Measurements from ENCODE around the gene DCHS2.

Gene DCHS2

DNA sequence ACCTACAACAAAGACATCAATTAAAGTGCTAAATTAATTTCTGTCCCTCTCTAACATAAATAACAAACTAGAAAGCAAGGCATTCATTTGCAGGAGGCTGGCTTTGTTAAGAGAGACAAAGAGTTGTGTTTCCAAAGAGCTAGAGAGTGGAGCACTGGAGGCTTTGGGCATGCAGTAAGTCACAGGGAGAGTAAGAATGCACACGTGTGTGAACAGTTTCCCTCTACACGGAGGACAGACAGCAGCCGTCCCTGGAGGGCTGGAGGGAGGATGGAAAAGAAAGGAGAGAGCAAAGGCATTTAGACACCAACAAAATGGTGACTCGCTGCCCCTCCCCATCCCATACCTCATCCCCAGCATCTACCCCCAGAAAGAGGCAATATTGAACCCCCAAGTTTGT, 20.4 kb upstream of the DCHS2 start:
- no peak overlapping the region for H3K4me3 ChIP-seq (ENCODE audit: low read depth, low read length)
- H3K79me2 ChIP-seq (ENCODE audit: control insufficient read depth, insufficient read depth, low read length, unreplicated experiment) = no peaks in the 10 kb centered on the region
- no peaks in the 10 kb centered on the region for H3K4me1 ChIP-seq (ENCODE audit: control insufficient read depth, insufficient read depth, low read length, unreplicated experiment)
- H2AFZ ChIP-seq (ENCODE audit: low read length, unreplicated experiment) = no peak overlapping the region
- H3K27ac ChIP-seq (ENCODE audit: low read depth, low read length) = no peak overlapping the region
- H3K27me3 ChIP-seq (ENCODE audit: insufficient read depth, low read length) = peaks cover 88% of the 10 kb centered on the region
- no peaks in the 10 kb centered on the region for H3K36me3 ChIP-seq (ENCODE audit: insufficient read depth, low read length)

- no peaks in the 10 kb centered on the region for H3K36me3 ChIP-seq (ENCODE audit: insufficient read depth, low read length)
- no peak overlapping the region for H3K27ac ChIP-seq (ENCODE audit: low read depth, low read length)
- H3K27me3 ChIP-seq (ENCODE audit: insufficient read depth, low read length) = peaks cover 87% of the 10 kb centered on the region
- no peaks in the 10 kb centered on the region for H3K79me2 ChIP-seq (ENCODE audit: control insufficient read depth, insufficient read depth, low read length, unreplicated experiment)
- H2AFZ ChIP-seq (ENCODE audit: low read length, unreplicated experiment) = no peak overlapping the region
- no peak overlapping the region for H3K4me3 ChIP-seq (ENCODE audit: low read depth, low read length)
- no peaks in the 10 kb centered on the region for H3K4me1 ChIP-seq (ENCODE audit: control insufficient read depth, insufficient read depth, low read length, unreplicated experiment)
These were observed 19.9 kb upstream of the DCHS2 start for GRCh38 chr4:154511548-154511947.

DNA sequence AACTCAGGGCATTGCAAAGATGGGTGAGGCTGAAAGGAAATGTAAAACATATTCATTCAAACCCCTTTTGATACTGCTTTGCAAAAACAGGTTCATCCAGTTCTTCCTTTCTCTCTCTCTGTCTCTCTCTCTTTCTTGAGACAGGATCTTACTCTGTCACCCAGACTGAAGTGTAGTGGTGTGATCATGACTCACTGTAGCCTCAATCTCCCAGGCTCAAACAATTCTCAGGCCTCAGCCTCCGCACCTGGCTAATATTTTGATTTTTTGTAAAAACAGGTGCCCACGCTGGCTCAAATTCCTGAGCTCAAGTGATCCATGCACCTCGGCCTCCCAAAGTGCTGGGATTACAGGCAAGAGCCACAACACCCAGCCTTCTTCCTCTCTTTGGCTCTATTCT, 15.6 kb upstream of the DCHS2 start:
- Histone ChIP-seq H2AFZ (ENCODE audit: low read length, unreplicated experiment) (no peak overlapping the region), H3K27ac (ENCODE audit: low read depth, low read length) (no peak overlapping the region), H3K79me2 (ENCODE audit: control insufficient read depth, insufficient read depth, low read length, unreplicated experiment) (no peaks in the 10 kb centered on the region), H3K27me3 (ENCODE audit: insufficient read depth, low read length) (peaks cover 65% of the 10 kb centered on the region), H3K36me3 (ENCODE audit: insufficient read depth, low read length) (no peaks in the 10 kb centered on the region), H3K4me3 (ENCODE audit: low read depth, low read length) (no peak overlapping the region), H3K4me1 (ENCODE audit: control insufficient read depth, insufficient read depth, low read length, unreplicated experiment) (no peaks in the 10 kb centered on the region)

DNA sequence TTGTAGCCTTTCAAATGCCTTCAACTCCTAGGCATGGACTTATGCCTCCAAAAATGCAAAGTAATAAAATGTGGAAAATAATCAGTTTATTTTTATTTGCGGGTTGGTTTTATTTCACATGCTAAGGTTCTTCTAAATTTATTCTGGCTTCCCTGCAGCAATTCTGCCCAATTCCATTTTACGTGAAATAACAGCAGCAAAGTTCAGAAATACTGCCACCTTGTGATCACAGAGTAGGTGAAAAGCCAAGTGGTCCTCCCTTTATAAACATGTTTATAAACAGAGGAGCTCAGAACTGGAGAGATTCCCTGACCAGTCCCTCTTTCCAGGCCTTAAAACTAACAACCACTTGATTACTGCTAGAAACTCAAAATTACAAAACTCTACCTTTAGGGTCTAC, 14.7 kb upstream of the DCHS2 start:
- Histone ChIP-seq H2AFZ (ENCODE audit: low read length, unreplicated experiment) (no peak overlapping the region), H3K79me2 (ENCODE audit: control insufficient read depth, insufficient read depth, low read length, unreplicated experiment) (no peaks in the 10 kb centered on the region), H3K27ac (ENCODE audit: low read depth, low read length) (no peak overlapping the region), H3K27me3 (ENCODE audit: insufficient read depth, low read length) (peaks cover 66% of the 10 kb centered on the region), H3K4me1 (ENCODE audit: control insufficient read depth, insufficient read depth, low read length, unreplicated experiment) (no peaks in the 10 kb centered on the region), H3K4me3 (ENCODE audit: low read depth, low read length) (no peak overlapping the region), H3K36me3 (ENCODE audit: insufficient read depth, low read length) (no peaks in the 10 kb centered on the region)

GRCh38 chr4:154503598-154503997, 12.0 kb upstream of the DCHS2 start:
- Histone ChIP-seq H3K79me2 (ENCODE audit: control insufficient read depth, insufficient read depth, low read length, unreplicated experiment) (no peaks in the 10 kb centered on the region), H3K4me1 (ENCODE audit: control insufficient read depth, insufficient read depth, low read length, unreplicated experiment) (no peaks in the 10 kb centered on the region), H3K4me3 (ENCODE audit: low read depth, low read length) (no peak overlapping the region), H3K27me3 (ENCODE audit: insufficient read depth, low read length) (peaks cover 69% of the 10 kb centered on the region), H3K36me3 (ENCODE audit: insufficient read depth, low read length) (no peaks in the 10 kb centered on the region), H2AFZ (ENCODE audit: low read length, unreplicated experiment) (no peak overlapping the region), H3K27ac (ENCODE audit: low read depth, low read length) (no peak overlapping the region)

DNA sequence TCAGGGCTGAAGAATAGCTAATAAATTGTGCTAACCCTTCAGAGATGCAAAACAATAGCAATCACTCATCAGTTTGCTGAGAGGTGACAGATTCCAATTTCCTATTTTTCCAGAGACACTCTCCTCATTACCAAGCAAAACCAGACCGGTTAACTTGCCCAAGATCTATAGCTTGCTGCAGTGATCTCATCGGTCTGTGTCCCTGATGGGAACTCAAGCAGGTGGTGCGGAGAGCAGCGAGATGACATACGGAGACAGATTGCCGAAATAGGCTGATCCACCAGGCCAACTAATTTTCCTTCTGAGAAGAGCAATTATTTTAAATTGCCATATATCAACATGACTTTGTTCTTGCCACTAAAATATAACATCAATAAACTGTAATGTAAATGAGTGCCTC, 10.5 kb upstream of the DCHS2 start:
- no peaks in the 10 kb centered on the region for H3K4me1 ChIP-seq (ENCODE audit: control insufficient read depth, insufficient read depth, low read length, unreplicated experiment)
- no peaks in the 10 kb centered on the region for H3K36me3 ChIP-seq (ENCODE audit: insufficient read depth, low read length)
- no peak overlapping the region for H2AFZ ChIP-seq (ENCODE audit: low read length, unreplicated experiment)
- H3K27ac ChIP-seq (ENCODE audit: low read depth, low read length) = no peak overlapping the region
- no peak overlapping the region for H3K4me3 ChIP-seq (ENCODE audit: low read depth, low read length)
- peaks cover 71% of the 10 kb centered on the region for H3K27me3 ChIP-seq (ENCODE audit: insufficient read depth, low read length)
- no peaks in the 10 kb centered on the region for H3K79me2 ChIP-seq (ENCODE audit: control insufficient read depth, insufficient read depth, low read length, unreplicated experiment)

DNA sequence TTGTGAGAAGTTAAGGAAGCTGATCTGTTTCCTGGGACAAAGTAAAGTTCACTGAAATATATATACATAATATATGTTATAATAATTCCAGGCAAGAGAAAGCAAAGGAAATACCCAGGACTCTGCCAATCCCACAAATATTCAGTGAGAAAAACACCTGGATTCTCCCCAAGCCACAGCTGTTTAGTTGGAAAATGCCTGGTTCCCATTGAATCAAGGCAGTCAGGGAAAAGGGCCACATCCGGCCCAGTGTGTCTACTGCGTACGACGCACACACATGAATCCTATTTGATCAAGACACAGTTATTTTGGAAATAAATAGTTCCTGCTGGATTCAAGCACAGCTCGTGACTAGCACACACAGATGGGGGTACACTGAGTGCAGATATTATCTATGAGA, 6.3 kb upstream of the DCHS2 start:
- Histone ChIP-seq H3K36me3 (ENCODE audit: insufficient read depth, low read length) (no peaks in the 10 kb centered on the region), H3K4me3 (ENCODE audit: low read depth, low read length) (no peak overlapping the region), H3K27ac (ENCODE audit: low read depth, low read length) (no peak overlapping the region), H3K4me1 (ENCODE audit: control insufficient read depth, insufficient read depth, low read length, unreplicated experiment) (no peaks in the 10 kb centered on the region), H3K27me3 (ENCODE audit: insufficient read depth, low read length) (peaks cover 93% of the 10 kb centered on the region), H3K79me2 (ENCODE audit: control insufficient read depth, insufficient read depth, low read length, unreplicated experiment) (no peaks in the 10 kb centered on the region), H2AFZ (ENCODE audit: low read length, unreplicated experiment) (no peak overlapping the region)

- Histone ChIP-seq H3K79me2 (ENCODE audit: control insufficient read depth, insufficient read depth, low read length, unreplicated experiment) (no peaks in the 10 kb centered on the region), H3K4me3 (ENCODE audit: low read depth, low read length) (no peak overlapping the region), H3K4me1 (ENCODE audit: control insufficient read depth, insufficient read depth, low read length, unreplicated experiment) (peaks cover 4% of the 10 kb centered on the region), H3K27me3 (ENCODE audit: insufficient read depth, low read length) (peaks cover 95% of the 10 kb centered on the region), H2AFZ (ENCODE audit: low read length, unreplicated experiment) (no peak overlapping the region), H3K36me3 (ENCODE audit: insufficient read depth, low read length) (no peaks in the 10 kb centered on the region), H3K27ac (ENCODE audit: low read depth, low read length) (no peak overlapping the region)
These were observed 4.3 kb upstream of the DCHS2 start for GRCh38 chr4:154495867-154496266.

DNA sequence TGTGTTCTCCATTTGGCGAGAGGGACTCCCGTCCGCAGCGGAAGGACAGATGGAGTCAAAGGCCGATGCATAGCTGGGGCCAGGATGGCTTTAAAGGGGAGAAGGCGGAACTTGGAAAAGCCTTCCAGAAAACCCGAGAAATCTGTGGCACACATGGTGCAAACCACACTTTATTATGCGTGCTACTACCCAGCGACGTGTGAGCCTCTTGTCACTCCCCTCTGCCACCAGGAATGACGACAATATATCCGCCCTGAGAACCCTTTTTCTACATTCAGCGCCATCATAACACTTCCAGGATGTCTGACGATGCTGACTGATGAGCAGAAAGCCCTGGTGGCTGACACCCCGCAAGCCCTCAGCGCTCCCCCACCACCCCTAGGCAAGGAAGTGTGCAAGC, 689 bp upstream of the DCHS2 start:
- Histone ChIP-seq H3K4me3 (ENCODE audit: low read depth, low read length) (peak overlapping the region; percentile 63), H3K27me3 (ENCODE audit: insufficient read depth, low read length) (peaks cover 95% of the 10 kb centered on the region), H2AFZ (ENCODE audit: low read length, unreplicated experiment) (no peak overlapping the region), H3K36me3 (ENCODE audit: insufficient read depth, low read length) (no peaks in the 10 kb centered on the region), H3K4me1 (ENCODE audit: control insufficient read depth, insufficient read depth, low read length, unreplicated experiment) (peaks cover 4% of the 10 kb centered on the region), H3K79me2 (ENCODE audit: control insufficient read depth, insufficient read depth, low read length, unreplicated experiment) (no peaks in the 10 kb centered on the region), H3K27ac (ENCODE audit: low read depth, low read length) (no peak overlapping the region)

DNA sequence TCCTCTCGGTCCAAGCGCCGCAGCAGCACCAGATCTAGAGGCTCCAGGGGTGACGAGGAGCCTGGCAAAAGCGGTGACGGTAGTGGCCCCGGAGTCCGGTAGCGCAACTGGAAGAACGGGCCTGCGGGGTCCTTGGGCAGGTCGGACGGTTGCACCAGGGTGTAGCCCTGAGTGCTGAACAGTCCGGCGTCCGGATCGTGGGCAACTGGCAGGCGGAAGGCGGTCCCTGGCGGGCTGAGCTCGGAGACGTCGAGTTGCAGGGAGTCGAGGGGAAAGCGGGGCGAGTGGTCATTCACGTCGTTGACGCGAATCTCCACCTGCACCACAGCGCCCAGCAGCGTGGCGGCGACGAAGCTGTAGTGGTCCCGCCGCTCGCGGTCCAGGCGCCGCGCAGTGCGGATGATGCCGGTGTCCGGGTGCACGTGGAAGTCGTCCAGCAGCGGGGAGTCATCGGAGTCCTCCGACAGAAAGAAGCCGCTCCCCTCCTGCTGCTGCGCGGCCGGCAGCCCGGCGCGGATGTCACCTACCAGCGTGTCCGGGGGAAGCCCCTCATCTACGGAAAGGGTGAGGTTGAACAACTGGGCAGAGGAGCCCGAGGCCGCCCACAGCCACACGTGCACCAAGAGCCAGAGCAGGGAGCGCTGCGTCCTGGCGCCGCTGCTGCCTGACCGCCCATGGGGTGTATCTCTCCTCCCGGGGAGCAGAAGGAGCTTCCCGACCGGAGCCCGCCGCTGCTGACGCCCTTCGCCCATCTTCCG, 837 bp downstream of the DCHS2 start:
- H3K79me2 ChIP-seq (ENCODE audit: control insufficient read depth, insufficient read depth, low read length, unreplicated experiment) = no peaks in the 10 kb centered on the region
- H2AFZ ChIP-seq (ENCODE audit: low read length, unreplicated experiment) = no peak overlapping the region
- peaks cover 95% of the 10 kb centered on the region for H3K27me3 ChIP-seq (ENCODE audit: insufficient read depth, low read length)
- H3K27ac ChIP-seq (ENCODE audit: low read depth, low read length) = no peak overlapping the region
- no peaks in the 10 kb centered on the region for H3K36me3 ChIP-seq (ENCODE audit: insufficient read depth, low read length)
- peaks cover 4% of the 10 kb centered on the region for H3K4me1 ChIP-seq (ENCODE audit: control insufficient read depth, insufficient read depth, low read length, unreplicated experiment)
- peak overlapping the region; percentile 63 for H3K4me3 ChIP-seq (ENCODE audit: low read depth, low read length)

DNA sequence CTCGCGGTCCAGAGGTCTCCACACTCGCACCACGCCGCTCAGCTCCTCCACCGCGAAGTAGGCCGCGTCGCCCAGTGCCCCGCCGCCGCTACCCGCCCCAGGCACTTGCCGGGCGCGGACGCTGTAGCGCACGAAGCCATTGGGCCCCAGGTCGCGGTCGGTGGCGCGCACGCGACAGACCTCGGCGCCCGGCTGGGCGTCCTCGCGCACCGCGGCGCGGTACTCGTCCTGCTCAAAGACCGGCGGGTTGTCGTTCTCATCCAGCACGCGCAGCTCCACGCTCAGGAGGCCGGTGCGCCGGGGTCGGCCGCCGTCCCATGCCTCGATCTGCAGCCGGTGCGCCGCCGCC, 1.4 kb downstream of the DCHS2 start:
- no peak overlapping the region for H3K4me3 ChIP-seq (ENCODE audit: low read depth, low read length)
- H3K4me1 ChIP-seq (ENCODE audit: control insufficient read depth, insufficient read depth, low read length, unreplicated experiment) = peaks cover 4% of the 10 kb centered on the region
- H3K27me3 ChIP-seq (ENCODE audit: insufficient read depth, low read length) = peaks cover 98% of the 10 kb centered on the region
- no peaks in the 10 kb centered on the region for H3K36me3 ChIP-seq (ENCODE audit: insufficient read depth, low read length)
- no peak overlapping the region for H2AFZ ChIP-seq (ENCODE audit: low read length, unreplicated experiment)
- no peak overlapping the region for H3K27ac ChIP-seq (ENCODE audit: low read depth, low read length)
- no peaks in the 10 kb centered on the region for H3K79me2 ChIP-seq (ENCODE audit: control insufficient read depth, insufficient read depth, low read length, unreplicated experiment)

Data from ACC112 (cell line).